Neural cell (in vitro differentiated cells): Measurements from ENCODE around the gene COLEC12.

Experiments
- CTCF ChIP-seq: fragments of 450-650 bp; IDR thresholded peaks from 2 replicates; pipeline ENCODE4 v1.5.1; 2014; ENCODE audit warnings: antibody characterized with exemption, mild to moderate bottlenecking, moderate library complexity; ENCODE audit not compliant: poor library complexity, severe bottlenecking
- EP300 ChIP-seq: fragments of 450-650 bp; conservative IDR thresholded peaks from 2 replicates; pipeline ENCODE4 v1.6.1; 2014; ENCODE audit warnings: antibody characterized with exemption, mild to moderate bottlenecking, moderate library complexity; ENCODE audit not compliant: poor library complexity, severe bottlenecking
- EZH2 ChIP-seq: fragments of 200-600, 300-800 bp; shearing (Covaris generic), sonication (generic); IDR thresholded peaks from 2 replicates; pipeline ENCODE4 v1.6.1; 2014; ENCODE audit warnings: antibody characterized with exemption, low read length, borderline replicate concordance, mild to moderate bottlenecking; ENCODE audit not compliant: insufficient read depth, poor library complexity, severe bottlenecking
- POLR2AphosphoS5 ChIP-seq: IDR thresholded peaks from 2 replicates; pipeline ENCODE4 v1.6.1; 2012
- RAD21 ChIP-seq: fragments of 450-650 bp; conservative IDR thresholded peaks from 2 replicates; pipeline ENCODE4 v1.6.1; 2014; ENCODE audit warnings: antibody characterized with exemption, mild to moderate bottlenecking, moderate library complexity
- SMC3 ChIP-seq: fragments of 450-650 bp; conservative IDR thresholded peaks from 2 replicates; pipeline ENCODE4 v1.6.1; 2014; ENCODE audit warnings: antibody characterized with exemption, mild to moderate bottlenecking, moderate library complexity; ENCODE audit not compliant: poor library complexity
- TAF1 ChIP-seq: IDR thresholded peaks from 2 replicates; pipeline ENCODE4 v1.6.1; 2012; ENCODE audit warnings: low read depth
- TF ChIP-seq, protein P1 (sequence below): IDR thresholded peaks from 2 replicates; pipeline ENCODE4 v1.6.1; 2012; ENCODE audit warnings: borderline replicate concordance

GRCh38 chr18:477565-477964, 22.9 kb downstream of the COLEC12 start:
- no peak for TF ChIP-seq RAD21
- TF ChIP-seq CTCF: no peak
- TF ChIP-seq EZH2: no peak
- TF ChIP-seq POLR2AphosphoS5: no peak
- TF ChIP-seq, protein P1, sequence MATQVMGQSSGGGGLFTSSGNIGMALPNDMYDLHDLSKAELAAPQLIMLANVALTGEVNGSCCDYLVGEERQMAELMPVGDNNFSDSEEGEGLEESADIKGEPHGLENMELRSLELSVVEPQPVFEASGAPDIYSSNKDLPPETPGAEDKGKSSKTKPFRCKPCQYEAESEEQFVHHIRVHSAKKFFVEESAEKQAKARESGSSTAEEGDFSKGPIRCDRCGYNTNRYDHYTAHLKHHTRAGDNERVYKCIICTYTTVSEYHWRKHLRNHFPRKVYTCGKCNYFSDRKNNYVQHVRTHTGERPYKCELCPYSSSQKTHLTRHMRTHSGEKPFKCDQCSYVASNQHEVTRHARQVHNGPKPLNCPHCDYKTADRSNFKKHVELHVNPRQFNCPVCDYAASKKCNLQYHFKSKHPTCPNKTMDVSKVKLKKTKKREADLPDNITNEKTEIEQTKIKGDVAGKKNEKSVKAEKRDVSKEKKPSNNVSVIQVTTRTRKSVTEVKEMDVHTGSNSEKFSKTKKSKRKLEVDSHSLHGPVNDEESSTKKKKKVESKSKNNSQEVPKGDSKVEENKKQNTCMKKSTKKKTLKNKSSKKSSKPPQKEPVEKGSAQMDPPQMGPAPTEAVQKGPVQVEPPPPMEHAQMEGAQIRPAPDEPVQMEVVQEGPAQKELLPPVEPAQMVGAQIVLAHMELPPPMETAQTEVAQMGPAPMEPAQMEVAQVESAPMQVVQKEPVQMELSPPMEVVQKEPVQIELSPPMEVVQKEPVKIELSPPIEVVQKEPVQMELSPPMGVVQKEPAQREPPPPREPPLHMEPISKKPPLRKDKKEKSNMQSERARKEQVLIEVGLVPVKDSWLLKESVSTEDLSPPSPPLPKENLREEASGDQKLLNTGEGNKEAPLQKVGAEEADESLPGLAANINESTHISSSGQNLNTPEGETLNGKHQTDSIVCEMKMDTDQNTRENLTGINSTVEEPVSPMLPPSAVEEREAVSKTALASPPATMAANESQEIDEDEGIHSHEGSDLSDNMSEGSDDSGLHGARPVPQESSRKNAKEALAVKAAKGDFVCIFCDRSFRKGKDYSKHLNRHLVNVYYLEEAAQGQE: no peak
- no peak for TF ChIP-seq EP300
- TF ChIP-seq SMC3: no peak
- no peak for TF ChIP-seq TAF1
